GM18526 (cell line): Measurements from ENCODE around the gene STXBP1.

ENCODE experiments used
- POLR2A ChIP-seq: IDR thresholded peaks from 3 replicates; pipeline ENCODE4 v1.6.1; 2011; ENCODE audit not compliant: insufficient read length; ENCODE audit errors: extremely low read depth

Gene STXBP1

DNA sequence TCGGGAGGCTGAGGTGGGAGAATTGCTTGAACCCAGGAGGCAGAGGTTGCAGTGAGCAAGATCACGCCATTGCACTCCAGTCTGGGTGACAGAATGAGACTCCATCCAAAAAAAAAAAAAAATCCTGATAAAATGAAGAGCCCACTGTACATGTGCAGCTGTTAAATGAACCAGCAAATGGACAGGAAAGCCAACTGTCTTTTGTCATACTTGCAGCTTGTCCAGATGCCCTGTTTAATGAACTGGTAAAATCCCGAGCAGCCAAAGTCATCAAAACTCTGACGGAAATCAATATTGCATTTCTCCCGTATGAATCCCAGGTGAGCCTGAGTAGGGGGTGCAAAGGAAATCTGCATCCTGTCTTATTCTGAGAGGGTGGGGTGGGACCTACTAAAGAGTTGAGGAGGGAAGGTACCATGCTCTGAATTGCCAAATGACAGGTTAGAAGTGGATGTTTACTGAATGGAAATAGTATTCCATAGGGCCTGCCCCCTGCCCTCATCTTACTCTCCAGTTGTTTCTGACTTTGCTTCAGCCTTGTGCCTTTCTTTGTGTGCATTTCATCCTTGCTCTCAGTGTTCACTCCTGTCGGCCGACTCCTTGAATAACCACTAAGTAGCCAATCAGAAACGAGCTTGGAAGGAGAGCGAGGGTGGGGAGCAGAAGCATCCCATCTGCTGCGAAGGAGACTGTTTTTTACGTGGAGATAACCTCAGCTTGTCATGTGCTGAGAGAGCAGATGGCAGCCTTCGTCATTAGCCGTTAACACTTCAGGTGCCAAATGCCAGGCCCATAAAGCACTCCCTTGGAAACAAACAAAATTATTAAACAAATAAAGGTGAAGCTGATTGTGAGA, 49.0 kb downstream of the STXBP1 start:
- no peak for TF ChIP-seq POLR2A

DNA sequence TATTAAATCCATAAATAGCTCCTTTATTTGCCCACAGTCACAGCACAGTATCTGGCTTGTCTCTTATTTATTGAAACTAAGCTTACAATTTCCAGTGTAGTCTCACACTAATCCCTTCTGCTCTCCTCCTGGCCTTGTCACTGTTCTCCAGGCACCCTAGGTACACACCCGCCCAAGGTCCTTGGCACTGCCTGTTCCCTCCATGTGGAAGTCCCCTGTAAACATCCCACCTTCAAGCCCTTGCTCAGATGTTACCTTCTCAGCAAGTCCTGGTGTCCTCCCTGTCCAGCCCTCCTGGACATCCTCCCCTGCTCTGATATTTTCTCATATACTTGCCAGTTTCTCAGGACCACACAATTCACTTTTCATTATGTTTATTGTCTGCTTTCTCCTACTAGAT, 50.5 kb downstream of the STXBP1 start:
- TF ChIP-seq POLR2A = no peak

DNA sequence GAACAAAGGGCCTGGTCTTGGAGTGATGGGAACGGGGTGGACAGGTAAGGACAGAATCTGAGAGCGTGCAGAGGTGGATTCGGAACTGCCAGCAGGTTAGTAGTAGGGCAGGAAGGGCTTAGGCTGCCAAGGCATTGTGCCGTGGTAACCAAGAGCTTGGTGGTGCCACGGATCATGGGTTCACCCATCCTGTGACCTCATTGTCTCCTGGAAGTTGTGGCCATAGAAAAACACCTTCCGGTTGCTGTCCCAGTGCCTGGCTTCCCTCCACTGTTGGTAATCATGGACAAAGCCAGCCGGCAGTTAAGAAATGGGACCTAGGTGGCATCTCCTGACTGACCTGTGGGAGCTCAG, 52.2 kb downstream of the STXBP1 start:
- TF ChIP-seq POLR2A = no peak

DNA sequence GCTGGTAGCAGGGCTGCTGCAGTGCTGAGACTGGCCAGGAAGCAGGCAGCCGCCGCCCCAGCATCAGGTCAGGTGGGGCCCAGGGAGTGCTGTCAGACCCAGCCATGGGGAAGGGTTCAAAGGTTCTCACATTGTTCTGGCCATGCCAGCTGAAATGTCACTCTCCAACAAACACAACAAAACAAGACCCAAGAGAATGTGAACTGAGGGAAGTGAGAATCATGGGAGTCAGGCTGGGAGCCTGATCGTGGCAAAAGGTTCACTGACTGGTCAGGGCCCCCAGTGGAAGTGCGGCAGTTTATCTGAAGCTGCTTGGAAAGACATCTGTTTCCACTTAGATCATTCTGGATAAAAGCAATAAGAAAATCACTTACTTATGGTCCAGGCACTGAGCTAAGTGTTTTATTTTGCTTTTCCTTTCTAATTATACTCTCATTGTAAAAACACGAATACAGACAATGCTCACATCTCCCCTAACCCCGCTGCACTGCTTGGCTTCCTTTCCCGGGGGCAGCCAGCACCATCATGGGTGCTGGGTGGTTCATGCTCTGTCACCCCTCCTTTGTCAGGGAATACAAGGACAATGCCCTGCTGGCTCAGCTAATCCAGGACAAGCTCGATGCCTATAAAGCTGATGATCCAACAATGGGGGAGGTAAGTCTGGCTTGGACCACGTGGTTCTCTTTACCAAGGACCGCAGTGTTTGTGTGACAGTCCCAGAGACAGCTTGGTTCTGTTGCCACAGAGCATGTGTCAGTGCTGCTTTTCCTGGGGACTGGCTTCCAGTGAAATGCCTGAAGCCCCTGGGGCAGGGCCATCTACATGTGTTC, 52.8 kb downstream of the STXBP1 start:
- TF ChIP-seq POLR2A = no peak

DNA sequence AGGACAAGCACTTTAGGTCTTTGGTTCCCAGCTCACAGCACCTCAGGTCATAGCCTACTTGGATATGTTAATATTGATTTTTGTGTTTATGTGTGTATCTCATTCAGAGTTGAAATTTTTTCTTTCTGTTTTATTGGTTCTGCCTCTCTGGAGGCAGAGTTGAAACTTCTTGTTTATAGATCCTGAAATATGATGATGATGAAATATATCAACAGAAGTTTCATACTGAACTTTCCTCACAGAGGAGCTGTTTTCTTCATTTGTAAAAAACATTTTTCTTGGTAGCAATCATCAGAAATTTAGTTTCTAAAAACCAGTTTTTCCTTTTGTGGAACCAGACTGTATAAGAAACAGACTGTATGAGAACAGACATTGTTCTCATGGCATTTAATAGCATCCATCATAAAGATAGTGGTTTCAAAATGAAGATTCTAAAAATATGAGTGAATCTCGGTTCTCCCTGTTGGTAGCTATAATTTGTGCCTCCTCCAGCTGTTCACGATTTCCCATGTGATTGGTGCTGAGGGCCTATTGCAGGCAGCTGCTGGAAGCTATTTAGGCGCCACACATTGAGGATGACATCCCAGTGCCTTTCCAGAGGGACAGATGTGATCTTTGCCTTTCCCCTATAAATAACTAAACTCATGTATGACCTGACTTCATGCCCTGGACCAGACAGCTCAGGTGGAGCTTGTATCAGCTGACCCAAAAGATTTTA, 55.2 kb downstream of the STXBP1 start:
- TF ChIP-seq POLR2A = no peak

DNA sequence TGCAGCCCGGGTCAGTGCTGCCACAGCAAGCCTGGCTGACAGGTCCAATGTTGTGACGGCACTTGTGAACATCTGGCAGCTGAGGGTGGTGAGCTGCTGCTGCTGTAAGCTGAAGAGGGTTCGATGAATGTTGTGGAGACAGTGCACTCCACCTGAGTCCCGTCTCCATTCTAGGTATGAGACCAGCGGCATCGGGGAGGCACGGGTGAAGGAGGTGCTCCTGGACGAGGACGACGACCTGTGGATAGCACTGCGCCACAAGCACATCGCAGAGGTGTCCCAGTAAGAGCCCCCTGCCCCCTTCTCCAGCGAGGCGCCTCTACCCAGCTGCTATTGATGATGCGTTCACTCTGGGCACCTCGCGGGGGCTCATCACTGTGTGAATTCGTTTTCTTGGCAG, 55.8 kb downstream of the STXBP1 start:
- no peak for TF ChIP-seq POLR2A

DNA sequence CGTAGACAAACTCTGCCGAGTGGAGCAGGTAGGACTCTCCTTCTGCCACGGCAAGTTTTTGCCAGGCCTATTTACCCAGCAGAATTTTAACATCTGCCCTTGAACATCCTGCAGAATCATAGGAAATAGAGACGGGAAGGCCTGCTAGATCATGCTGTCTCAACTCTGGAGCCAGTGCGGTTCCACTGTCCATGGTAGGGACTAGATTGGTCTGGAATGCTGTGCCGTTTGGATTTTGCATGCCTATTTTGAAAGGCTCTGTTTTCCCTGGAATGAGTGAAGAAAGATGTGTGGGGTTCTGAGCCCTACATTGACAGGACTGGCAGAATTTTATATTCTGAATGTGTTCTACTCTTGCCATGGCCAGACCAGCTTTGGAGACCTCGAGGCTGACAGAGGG, 61.2 kb downstream of the STXBP1 start:
- TF ChIP-seq POLR2A = no peak

DNA sequence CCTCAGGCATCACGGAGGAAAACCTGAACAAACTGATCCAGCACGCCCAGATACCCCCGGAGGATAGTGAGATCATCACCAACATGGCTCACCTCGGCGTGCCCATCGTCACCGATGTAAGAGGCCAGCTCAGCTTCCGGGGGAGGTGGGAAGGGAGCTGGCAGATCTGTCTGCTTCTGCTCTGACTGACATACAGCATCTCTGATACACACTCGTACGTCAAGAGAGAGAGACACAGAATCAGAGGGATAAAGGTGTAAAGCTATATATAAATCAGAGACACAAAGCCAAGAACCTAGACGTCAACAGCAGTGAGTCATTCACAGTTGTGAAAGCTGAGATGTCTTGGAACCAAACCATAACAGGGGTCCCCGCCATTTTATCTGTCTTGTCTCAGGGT, 64.6 kb downstream of the STXBP1 start:
- TF ChIP-seq POLR2A = no peak

DNA sequence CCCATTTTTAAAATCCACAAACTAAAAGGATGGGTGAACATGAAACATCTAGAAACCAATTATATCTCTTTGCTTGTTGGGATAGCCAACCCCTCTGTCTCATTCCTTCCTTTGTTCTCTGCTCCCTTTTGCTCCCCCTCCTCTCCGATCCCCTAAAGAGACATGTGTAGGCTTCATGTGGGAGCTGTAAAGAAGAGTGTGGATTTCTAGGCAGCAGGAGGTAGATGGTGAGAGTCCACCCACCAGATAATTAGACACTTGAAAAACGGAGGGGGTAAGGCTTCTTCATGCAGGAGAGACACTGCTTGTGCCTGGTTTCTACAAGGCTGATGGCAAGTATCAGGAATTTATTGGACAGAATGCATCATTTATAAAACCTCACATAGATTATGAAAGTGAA, 67.4 kb downstream of the STXBP1 start:
- no peak for TF ChIP-seq POLR2A

DNA sequence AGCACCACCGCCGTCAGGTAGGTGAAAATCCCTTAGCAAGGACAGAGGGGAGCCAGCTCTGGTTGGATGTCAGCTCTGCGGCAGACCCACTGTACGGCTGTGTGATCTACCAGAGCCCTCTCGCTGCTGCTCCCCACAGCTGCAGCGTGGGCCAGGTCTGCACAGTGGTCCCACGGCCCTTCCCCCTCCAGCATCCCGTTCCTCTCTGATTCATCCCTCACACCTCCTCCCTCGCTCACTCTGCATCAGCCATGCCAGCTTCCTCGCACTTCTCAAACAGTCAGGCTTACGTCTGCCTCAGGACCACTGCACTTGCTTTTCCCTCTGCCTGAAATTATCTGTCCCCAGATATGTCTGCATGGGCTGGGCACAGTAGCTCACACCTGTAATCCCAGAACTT, 68.1 kb downstream of the STXBP1 start:
- TF ChIP-seq POLR2A = no peak

DNA sequence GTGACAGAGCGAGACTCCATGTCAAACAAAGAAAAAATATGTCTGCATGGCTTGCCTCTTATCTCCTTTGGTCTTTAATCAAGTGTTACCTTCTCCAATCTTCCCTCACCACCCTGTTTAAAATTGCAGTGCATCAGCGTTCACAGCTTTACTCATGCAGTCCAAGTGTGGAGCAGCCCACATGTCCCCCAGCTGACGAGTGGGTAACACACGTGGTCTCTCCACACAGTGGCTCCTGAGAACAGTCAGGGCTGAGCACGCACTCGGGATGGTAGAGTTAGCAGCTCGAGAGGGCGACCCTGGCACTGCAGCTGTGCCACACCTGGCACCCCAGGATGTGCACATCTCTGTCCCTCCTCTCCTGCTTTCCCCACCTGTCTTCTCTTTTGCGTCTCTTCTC, 68.8 kb downstream of the STXBP1 start:
- no peak for TF ChIP-seq POLR2A

DNA sequence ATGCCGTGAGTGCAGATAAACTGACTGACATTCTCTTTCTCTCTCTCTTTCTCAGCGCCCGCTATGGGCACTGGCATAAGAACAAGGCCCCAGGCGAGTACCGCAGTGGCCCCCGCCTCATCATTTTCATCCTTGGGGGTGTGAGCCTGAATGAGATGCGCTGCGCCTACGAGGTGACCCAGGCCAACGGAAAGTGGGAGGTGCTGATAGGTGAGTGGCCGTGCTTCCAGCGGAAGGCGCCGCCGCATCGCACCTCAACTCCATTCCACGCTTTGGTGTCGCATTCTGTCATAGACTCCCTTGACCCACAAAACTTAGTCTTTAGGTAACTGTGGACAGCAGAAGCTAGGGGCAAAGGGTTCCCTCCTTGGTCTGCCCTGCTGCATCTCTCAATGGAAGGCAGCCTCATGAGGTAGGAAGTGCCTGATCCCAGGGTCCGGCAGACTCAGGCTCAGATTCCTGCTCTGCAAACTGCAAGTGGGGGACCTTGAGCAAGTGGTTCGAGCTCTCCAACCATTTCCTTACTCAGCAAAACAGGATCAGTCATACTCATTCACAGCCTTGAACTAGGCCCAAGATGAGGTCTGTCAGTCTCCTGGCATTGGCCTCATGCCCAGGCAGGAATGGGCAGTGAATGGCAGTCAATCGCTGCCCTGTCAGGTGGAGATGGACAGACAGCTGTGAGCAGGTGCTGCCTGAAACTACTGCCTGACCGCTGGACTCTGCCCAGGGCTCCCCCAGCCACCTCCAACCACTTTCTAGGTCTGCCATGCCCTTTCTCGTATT, 70.5 kb downstream of the STXBP1 start:
- TF ChIP-seq POLR2A = no peak

DNA sequence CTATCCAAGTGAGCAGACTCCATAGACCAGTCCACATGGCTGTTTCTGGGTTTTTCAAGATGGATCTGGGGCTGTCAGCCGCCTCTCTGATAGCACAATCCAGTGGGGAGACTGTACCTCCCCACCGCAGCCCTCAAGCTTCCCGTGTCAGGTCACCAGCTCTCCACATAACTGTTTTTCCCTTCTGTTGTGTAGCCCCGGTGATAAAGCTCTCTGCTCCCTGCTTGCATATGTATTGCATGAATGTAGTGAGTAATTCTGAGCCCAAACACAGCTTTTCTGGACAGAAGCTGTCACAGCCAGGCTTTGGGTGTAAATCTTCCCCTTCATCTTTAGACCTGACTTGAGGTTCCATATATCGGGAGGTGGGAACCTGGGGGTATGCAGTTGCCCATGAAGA, 71.6 kb downstream of the STXBP1 start:
- no peak for TF ChIP-seq POLR2A

DNA sequence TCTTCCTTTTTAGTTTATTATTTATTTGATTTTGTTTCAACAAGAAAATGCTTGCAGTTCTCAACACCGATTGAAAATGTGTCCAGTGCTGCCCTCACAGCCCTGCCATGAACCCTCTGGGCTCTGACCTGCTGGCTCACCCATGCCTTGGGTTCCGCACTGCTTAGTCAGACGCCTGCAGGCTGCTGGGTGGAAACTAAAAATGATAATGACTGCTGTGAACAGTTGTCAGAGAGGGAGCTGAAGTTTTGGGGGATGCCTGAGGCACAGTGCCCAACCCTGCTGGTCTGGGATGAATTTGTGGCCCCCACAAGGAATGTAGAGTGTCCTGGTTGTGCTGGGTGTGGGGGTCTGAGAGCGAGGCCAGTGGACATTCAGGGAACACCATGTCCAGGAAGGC, 72.5 kb downstream of the STXBP1 start:
- no peak for TF ChIP-seq POLR2A
